HG03159 (cell line): Measurements from ENCODE around the gene ITPKB.
"Not testable (repeated sequence)": the region's sequence is repeated elsewhere in the genome, so short reads cannot be mapped to it uniquely, and the experiment has no call there.

Experiments
- ATAC-seq: cut with Tn5 transposase; IDR thresholded peaks from one replicate; pipeline ENCODE4 v1.9.1; 2021; ENCODE audit warnings: mild to moderate bottlenecking, moderate library complexity; ENCODE audit not compliant: unreplicated experiment

Gene ITPKB

DNA sequence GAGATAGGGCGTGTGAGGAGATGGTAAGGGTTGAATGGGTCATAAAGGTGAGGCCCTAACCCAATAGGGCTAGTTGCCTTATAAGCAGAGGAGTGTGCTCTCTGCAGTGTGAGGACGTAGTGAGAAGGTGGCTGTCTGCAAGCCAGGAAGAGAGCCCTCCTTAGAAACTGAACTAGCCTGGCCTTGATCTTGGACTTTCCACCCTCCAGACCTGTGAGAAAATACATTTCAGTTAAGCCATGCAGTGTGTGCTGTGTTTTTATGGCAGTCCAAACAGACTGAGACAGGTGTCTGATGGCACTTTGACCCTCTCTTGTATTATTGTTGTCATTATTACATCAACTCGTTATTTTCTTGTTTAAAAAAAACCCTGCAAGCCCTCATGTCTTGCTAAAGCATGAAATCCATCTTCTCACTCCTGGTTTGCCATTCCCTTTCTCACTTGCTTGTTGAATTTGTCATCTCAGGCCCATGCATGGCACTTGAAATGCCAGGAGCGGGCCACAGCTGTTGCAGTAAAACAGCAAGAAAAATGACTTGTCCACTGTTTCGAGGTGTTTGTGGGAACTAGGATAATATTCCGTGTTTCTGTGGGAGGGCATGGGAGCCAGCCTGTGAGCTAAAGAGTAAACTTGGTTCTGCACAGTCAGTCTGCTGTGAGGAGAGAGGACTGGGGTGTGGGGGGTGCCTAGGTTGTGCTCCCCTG lies 111.9 kb downstream of the ITPKB start:
- no peak for ATAC-seq

- ATAC-seq: peak; percentile 85
These were observed 112.5 kb downstream of the ITPKB start for GRCh38 chr1:226626577-226626956.

DNA sequence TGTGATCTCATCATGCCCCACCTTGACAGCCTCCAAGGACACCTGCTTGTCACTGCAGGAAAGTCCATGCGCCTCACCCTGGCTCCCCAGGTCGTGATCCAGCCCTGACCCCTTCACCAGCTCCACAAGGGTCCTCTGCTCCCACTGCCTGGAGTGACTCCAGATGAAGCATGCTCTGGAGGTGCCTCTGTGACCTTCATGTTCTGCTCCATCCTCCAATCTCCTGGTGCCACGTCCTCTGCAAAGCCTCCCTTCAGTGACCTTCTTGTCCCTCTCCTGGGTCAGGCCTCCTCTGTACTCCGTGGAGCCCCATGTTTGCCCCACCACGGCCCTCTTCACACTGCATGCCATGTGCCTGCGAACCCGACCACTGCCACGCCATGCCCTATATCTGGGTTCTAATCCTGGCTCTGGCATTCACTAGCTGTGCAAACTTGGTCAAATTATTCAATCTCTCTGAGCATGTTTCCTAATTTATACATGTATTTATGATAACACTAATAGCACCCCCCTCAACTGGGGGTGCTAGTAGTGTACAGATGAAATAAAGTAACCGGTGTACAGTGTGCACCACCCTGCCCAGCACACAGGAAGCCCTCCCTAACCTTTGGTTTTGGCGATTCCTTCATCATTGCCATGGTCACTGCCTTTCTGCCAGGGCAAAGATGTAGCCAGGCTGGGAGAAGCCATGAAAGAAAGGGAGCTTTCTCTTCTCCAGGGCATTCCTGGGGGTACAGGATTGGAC lies 113.1 kb downstream of the ITPKB start:
- peak; percentile 26 for ATAC-seq

DNA sequence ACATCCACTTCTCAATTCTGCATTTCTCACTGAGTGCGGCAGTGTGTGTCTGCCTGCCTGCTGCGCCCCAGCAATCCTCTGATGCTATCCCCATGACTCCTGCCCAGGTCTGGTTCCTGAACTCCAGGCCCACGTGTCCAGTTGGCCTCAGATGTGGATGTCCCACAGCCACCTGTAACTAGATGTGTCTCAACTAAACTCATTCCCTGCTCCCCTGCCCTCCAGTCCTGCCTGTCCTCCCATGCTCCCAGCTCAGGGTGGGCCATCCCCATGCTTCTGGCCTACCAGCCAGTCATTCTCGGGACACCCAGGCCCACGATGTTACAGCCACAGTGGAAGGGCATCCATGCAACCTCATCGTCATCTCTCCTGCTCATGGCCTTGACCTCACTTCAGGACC lies 113.8 kb downstream of the ITPKB start:
- ATAC-seq: no peak

DNA sequence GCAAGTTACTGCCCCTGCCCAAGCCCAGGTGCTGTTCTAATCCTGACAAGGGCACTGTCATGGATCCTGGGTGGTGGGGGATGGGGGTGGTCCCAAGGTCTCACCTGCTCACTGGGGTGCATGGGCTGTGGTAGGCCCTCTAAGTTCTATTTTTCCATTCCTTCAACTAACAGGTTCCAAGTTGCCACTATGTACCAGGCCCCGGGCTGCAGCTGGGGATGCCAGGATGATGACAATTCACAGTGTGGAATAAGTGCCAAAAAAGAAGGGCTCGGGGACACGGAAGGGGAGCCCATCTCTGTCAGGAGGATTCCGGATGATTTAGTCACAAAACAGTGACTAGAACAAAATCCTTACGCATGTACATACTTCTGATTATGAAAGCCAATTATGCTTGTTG lies 114.6 kb downstream of the ITPKB start:
- ATAC-seq: no peak

GRCh38 chr1:226622012-226622411 lies 117.1 kb downstream of the ITPKB start:
- ATAC-seq: no peak

DNA sequence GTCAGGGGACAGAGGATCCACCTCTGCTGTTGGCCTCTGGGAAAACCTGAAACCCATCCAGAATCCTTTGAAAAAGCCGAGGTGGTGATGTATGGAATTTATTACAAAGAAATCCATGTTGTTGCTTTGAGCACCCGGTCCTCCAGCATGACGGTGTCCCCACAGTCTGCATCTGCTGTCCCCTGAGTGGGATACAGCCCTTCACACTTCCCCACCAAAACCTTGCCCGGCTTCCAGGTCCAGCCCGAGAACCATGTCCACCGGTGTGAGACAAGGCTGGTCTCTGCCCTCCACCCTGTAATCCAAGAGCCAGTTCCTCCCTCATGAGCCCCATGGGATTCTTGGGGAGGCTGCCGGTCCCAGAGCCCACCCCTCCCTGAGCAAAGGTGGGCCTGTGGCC lies 120.1 kb downstream of the ITPKB start:
- no peak for ATAC-seq

DNA sequence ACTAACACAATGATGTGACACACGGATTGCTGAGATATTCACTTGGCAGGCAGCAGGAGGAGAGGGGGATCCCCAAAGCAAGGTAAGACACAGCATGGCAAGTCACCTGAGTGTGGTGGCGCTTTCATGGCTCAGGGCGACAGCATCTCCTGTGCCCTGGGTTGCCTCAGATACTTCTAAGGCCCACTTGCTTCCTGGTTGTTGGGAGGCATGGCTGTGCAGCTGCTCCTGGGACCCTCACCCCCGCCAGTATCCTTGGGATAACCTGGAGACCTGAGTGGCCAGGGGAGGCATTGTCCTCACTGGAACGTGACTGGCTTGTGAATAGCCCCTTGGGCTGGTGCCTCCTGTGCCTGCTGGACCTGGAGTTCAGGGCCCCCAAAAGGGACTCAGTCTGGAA lies 120.7 kb downstream of the ITPKB start:
- ATAC-seq: no peak

- ATAC-seq: not testable (repeated sequence)
These were observed 121.4 kb downstream of the ITPKB start for GRCh38 chr1:226617719-226618118.

GRCh38 chr1:226617109-226617508 lies 122.0 kb downstream of the ITPKB start:
- no peak for ATAC-seq

DNA sequence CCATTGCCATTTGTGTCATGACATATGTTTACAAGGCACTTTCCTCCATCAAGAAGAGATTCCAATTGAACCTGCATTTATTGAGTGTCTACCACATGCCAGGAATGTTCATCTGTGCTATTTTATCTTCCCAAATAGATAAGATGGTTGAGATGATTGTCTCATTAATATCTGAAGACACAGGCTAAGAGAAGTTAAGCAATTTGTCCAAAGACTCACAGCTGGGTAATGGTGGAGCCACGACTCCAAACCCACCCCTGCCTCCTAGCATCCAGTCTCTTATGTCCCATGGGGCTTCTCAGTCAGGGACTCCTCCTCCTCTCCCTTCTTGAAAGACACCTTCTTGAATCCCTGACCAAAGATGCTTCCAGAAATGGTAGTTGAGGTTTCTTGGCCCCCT lies 122.4 kb downstream of the ITPKB start:
- ATAC-seq: no peak

GRCh38 chr1:226615876-226616275 lies 123.2 kb downstream of the ITPKB start:
- no peak for ATAC-seq

DNA sequence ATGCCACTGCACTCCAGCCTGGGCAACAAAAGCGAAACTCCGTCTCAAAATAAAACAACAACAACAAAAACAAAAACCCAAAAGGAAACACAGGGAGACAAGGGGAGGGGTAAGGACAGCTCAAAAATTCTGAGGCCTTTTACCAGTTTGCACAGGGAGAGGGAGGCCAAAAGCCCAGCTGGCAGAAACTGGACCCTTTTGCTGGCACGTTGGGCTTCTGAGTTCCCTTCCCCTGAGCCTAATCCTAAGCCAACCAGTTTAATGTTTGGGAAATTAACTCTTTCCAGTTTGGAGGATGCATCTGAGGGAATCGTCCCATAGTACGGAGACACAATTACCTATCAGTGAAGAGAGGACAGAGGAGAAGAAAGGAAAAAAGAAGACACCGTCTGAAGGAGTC lies 127.1 kb downstream of the ITPKB start:
- ATAC-seq: not testable (repeated sequence)

DNA sequence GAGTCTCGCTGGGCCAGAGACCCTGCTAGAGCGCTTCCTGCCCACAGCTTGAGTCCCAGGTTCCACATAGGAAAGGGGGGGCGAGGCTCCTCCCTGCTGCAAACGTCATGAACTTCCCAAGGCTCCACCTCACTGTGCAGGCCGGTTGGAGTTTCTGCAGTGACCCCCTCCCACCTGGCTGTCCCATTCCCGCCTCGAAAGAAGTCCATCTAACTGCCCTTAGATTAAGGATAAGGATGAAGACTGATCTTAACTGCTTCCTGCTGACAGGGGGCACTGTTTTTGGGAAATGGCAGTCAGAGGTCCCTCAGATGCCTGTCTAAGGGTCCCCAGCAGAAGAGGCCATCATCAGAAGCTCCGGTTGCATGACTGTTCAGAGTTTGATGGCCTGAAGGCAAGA lies 127.8 kb downstream of the ITPKB start:
- ATAC-seq: no peak

DNA sequence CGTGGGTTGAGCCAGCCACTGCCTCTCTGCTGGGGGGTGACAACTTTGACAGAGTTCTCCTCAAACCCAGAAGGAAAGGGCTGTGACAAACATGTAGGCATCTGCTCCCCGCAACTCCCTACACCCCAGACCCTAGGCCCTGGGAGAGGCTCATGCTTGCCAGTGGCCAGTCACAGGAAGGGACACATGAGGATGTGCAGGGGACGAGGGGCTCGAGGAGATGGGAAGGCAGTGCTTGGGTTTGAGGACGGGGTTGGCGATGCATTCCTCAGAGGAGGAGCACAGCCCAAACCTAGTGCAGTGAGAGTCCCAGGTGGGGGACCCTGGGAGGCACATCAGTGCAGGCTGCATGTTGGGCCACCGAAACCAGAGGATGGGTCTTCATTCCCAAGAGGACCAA lies 128.4 kb downstream of the ITPKB start:
- ATAC-seq: no peak

- ATAC-seq: no peak
These were observed 129.1 kb downstream of the ITPKB start for GRCh38 chr1:226609836-226610455.

DNA sequence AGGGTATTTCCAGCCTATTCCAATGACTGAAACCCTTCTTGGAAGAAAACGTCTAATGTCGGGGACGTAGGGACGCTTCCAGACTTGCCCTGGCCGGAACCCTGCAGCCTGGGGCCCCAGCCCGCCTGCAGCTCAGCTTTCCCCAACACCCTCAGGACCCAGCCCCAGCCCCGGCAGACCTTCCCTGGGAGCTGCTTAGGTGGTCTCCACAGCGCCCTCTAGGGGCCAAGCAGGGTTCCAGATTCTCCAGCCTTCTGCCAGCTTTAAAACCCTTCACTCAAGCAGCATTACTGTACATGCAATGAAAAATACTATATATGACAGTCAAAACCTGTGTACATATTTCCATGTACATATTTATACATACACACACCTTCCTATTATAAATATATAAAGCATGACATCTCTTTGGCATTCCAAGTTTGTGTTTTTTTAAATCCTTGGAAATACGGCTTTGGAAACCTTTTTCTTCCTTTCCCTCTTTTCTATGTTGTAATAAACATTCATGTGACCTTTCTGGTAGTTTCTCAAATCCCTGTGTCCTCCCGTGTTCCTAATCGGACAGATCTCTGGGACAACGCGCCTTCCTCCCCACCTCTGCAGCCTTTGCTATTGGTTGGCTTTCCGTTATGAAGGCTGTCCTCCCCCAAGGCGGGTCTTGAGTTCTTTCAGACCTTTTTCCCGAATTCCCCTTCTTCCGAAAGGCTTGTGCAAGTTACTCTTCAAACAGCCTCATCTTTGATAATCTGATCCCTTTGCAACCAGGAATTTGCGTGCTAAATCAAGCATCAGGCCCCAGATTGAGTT lies 130.2 kb downstream of the ITPKB start:
- peak; percentile 58 for ATAC-seq

DNA sequence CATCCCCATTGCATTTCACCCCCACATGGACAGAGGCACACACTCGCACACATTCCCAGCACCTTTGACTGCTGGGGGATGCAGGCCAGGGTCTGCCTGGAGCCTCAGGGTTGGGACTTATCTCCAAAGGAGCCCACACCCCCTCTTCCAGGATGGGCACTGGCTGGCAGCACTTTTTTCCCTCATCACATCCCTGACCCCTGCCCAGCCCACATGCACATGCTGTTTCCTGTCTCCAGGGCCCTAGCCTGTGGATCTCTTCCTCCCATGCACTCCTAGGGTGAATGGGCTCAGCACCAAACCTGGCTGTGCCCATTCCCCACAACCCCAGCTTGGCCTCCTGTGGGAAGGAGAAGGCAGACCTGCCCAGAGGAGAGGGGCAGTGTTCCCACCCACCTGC lies 131.3 kb downstream of the ITPKB start:
- no peak for ATAC-seq

DNA sequence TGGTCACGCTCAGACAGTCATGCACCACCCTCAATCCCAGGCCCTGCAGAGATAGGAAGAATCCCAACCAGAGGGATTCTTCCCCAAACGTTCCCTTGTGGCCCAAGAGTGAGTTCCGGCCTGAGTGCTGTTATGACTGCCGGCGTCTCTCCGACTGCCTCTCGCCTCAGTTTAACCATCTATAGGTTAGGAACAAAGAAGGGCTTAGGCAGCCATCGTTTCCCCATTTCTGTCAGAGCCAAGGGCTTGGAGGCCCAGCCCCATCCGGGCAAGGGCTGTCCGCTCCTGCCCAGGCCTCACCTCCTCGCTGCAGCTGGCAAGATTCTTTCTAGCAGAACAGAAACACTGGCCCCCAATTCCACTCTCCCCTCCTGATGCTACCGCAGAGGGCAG lies 131.8 kb downstream of the ITPKB start:
- ATAC-seq: no peak

GRCh38 chr1:226606311-226607267 lies 132.5 kb downstream of the ITPKB start:
- ATAC-seq: no peak
